B cell (primary cell): Measurements from ENCODE around the gene UCHL3. TPM values are rescaled to one million over a fixed set of nuclear protein-coding genes. Genes with fewer than 3 reads are reported as not detected.
A peak's percentile ranks its signal among the peaks of the same experiment; 100 is the strongest.

ENCODE experiments used
- ATAC-seq: fragments of 200-7000 bp; cut with Tn5 transposase; one replicate; pipeline ENCODE4 v1.10.0; 2021; ENCODE audit warnings: low read depth, mild to moderate bottlenecking, moderate number of reproducible peaks, moderate library complexity
- CTCF ChIA-PET: fragments of 350-600 bp; sonication (Branson Sonifier 250); formaldehyde crosslinking; loops from one replicate; lab custom pipeline; 2021; ENCODE audit warnings: antibody characterized with exemption, inconsistent platforms; lab: Charles Lee
- POLR2A ChIA-PET: fragments of 350-600 bp; sonication (Branson Sonifier 250); formaldehyde crosslinking; loops from one replicate; lab custom pipeline; 2021; ENCODE audit warnings: antibody characterized with exemption; lab: Charles Lee
- DNase-seq: peaks from one replicate; pipeline ENCODE4 v3.0.0; 2013
- H2AFZ ChIP-seq: 2 replicates; pipeline ENCODE4 v1.6.1; 2012; ENCODE audit warnings: mild to moderate bottlenecking, low read depth, low read length; ENCODE audit not compliant: insufficient read depth, poor library complexity, severe bottlenecking
- H3K27ac ChIP-seq, 2 donors: 1 replicate in 1 of 2; 2 replicates in 1 of 2; pipeline ENCODE4 v1.5.1; 2012 to 2013; ENCODE audit warnings: low read length in 2 of 2, mild to moderate bottlenecking in 2 of 2, moderate library complexity in 1 of 2
- H3K27me3 ChIP-seq, 4 experiments: fragments of 200-600 bp in 1 of 4; sonication (generic) in 1 of 4; replicated peaks in 1 of 4; 1 replicate in 2 of 4; 2 replicates in 2 of 4; pipeline versions ENCODE4 v1.6.1 to v1.7.0; 2013 to 2016; ENCODE audit warnings: low read length in 3 of 4, mild to moderate bottlenecking in 2 of 4, mixed read lengths in 1 of 4, moderate library complexity in 1 of 4; ENCODE audit not compliant: insufficient read depth in 4 of 4, control insufficient read depth in 3 of 4; ENCODE audit errors: control extremely low read depth in 1 of 4
- H3K36me3 ChIP-seq, 2 experiments: replicated peaks in 1 of 2; 1 replicate in 1 of 2; 2 replicates in 1 of 2; pipeline versions ENCODE4 v1.6.1 to v1.7.1; 2013; ENCODE audit warnings: low read length in 1 of 2; ENCODE audit not compliant: insufficient read depth in 2 of 2, control insufficient read depth in 1 of 2; ENCODE audit errors: control extremely low read depth in 1 of 2, extremely low read depth in 1 of 2
- H3K4me1 ChIP-seq, 2 donors: fragments of 200-600 bp in 1 of 2; sonication (generic) in 1 of 2; 1 replicate in 1 of 2; 2 replicates in 1 of 2; pipeline versions ENCODE4 v1.5.1 to v1.6.1; 2013 to 2017; ENCODE audit warnings: low read length in 2 of 2; ENCODE audit not compliant: control insufficient read depth in 2 of 2, insufficient read depth in 2 of 2
- H3K4me2 ChIP-seq: replicated peaks from 2 replicates; pipeline ENCODE3; 2012; ENCODE audit warnings: mild to moderate bottlenecking, low read depth, low read length; ENCODE audit not compliant: poor library complexity, severe bottlenecking
- H3K4me3 ChIP-seq, 5 experiments: fragments of 200-600 bp in 1 of 5; sonication (generic) in 1 of 5; 1 replicate in 3 of 5; 2 replicates in 2 of 5; pipeline versions ENCODE4 v1.5.1 to v1.7.0; 2011 to 2016; ENCODE audit warnings: low read length in 4 of 5, mild to moderate bottlenecking in 4 of 5, low read depth in 2 of 5, control low read depth in 1 of 5, moderate library complexity in 1 of 5; ENCODE audit not compliant: insufficient read depth in 1 of 5; ENCODE audit errors: control extremely low read depth in 1 of 5, extremely low read depth in 1 of 5
- H3K79me2 ChIP-seq: fragments of 200-600 bp; sonication (generic); one replicate; pipeline ENCODE4 v1.6.0; 2016; ENCODE audit warnings: low read length; ENCODE audit not compliant: control insufficient read depth, insufficient read depth
- H3K9ac ChIP-seq: fragments of 200-600 bp; sonication (generic); 2 replicates; pipeline ENCODE4 v1.6.1; 2017; ENCODE audit warnings: mild to moderate bottlenecking, low read length, moderate library complexity
- H3K9me3 ChIP-seq, 3 donors: one replicate each; pipeline versions ENCODE4 v1.6.1 to v1.7.1; 2013; ENCODE audit warnings: low read length in 2 of 3; ENCODE audit not compliant: control insufficient read depth in 2 of 3, insufficient read depth in 1 of 3; ENCODE audit errors: control extremely low read depth in 1 of 3
- H4K20me1 ChIP-seq: 2 replicates; pipeline ENCODE4 v1.6.0; 2012; ENCODE audit warnings: mild to moderate bottlenecking, low read length; ENCODE audit not compliant: insufficient read depth, control insufficient read depth, poor library complexity, severe bottlenecking
- H3K27ac Mint-ChIP-seq: one replicate; pipeline ENCODE4 v1.8.0; 2021; ENCODE audit warnings: mixed read lengths
- H3K27me3 Mint-ChIP-seq: one replicate; pipeline ENCODE4 v1.8.0; 2021; ENCODE audit warnings: mixed read lengths
- H3K4me1 Mint-ChIP-seq: one replicate; pipeline ENCODE4 v1.8.0; 2021; ENCODE audit warnings: mixed read lengths
- H3K4me3 Mint-ChIP-seq: one replicate; pipeline ENCODE4 v1.8.0; 2021; ENCODE audit warnings: mixed read lengths
- H3K9me3 Mint-ChIP-seq: one replicate; pipeline ENCODE4 v1.8.0; 2022; ENCODE audit warnings: mixed read lengths; ENCODE audit not compliant: insufficient read depth
- EZH2 ChIP-seq: IDR thresholded peaks from 2 replicates; pipeline ENCODE4 v1.6.1; 2012; ENCODE audit warnings: borderline replicate concordance, low read depth, mild to moderate bottlenecking, moderate library complexity, low read length; ENCODE audit not compliant: insufficient read depth, poor library complexity, severe bottlenecking
- WGBS: methylation state at CpG from one replicate; pipeline ENCODE4 v1.1.5; 2013; ENCODE audit warnings: missing lambda C conversion rate; ENCODE audit not compliant: insufficient coverage; 5-methylcytosine and 5-hydroxymethylcytosine counted together
- intact Hi-C: fragments of 100-400 bp; cut with micrococcal nuclease; formaldehyde crosslinking; loops from one replicate; pipeline ENCODE4 v1.10.0; 2022
- polyA plus RNA-seq: library from polyadenylated mRNA; depleted of rRNA; stranded (reverse); fragments of >200 nt; gene quantifications from 2 replicates; pipeline ENCODE4 v1.2.3, GENCODE V29; 2012
- total RNA-seq, 2 donors: library from RNA; stranded (reverse); fragments of 120-200 nt in 1 of 2; gene quantifications; 1 replicate in 1 of 2; 2 replicates in 1 of 2; pipeline versions ENCODE4 v1.2.3 to v1.2.4, GENCODE V29; 2013 to 2022
- TF ChIP-seq, protein P1 (sequence below): fragments of 200-600 bp; IDR thresholded peaks from one replicate; pipeline ENCODE4 v1.8.0; 2022; ENCODE audit warnings: antibody characterized with exemption, mild to moderate bottlenecking

The UCHL3 gene
- total and polyA plus RNA-seq, 2 donors (not counting 1 experiment from before 2014, with no cell fraction given) = 13.3 to 13.5 TPM

- Mint-ChIP-seq H3K4me1 (peaks cover 11% of the 10 kb centered on the region), H3K9me3 (no peaks in the 10 kb centered on the region), H3K27ac (peak overlapping the region; percentile 41), H3K4me3 (peak overlapping the region; percentile 87), H3K27me3 (peaks cover 9% of the 10 kb centered on the region)
- Histone ChIP-seq H3K9me3 (no peaks in the 10 kb centered on the region), H4K20me1 (no peaks in the 10 kb centered on the region), H3K4me2 (peak overlapping the region; percentile 98), H3K4me1 (peaks cover 5 to 14% of the 10 kb centered on the region in 2 donors), H3K79me2 (no peaks in the 10 kb centered on the region), H3K36me3 (no peaks in the 10 kb centered on the region), H3K27me3 (peaks cover 0 to 5% (median 0%) of the 10 kb centered on the region in 4 experiments), H3K4me3 (peak overlapping the region in 3 of 5 experiments; percentile 68 to 84 (median 80)), H3K27ac (no peak overlapping the region), H3K9ac (peak overlapping the region; percentile 76), H2AFZ (peak overlapping the region; percentile 87)
- ChIA-PET CTCF (interaction anchor here (1.0 kb wide), 1 partner anchor 56 kb away, joined by 4 read pairs; no protein-coding TSS in a partner anchor), POLR2A (no interaction called here)
- ATAC-seq (no peak), DNase-seq (no peak)
- no peak for TF ChIP-seq EZH2
- TF ChIP-seq, protein P1, sequence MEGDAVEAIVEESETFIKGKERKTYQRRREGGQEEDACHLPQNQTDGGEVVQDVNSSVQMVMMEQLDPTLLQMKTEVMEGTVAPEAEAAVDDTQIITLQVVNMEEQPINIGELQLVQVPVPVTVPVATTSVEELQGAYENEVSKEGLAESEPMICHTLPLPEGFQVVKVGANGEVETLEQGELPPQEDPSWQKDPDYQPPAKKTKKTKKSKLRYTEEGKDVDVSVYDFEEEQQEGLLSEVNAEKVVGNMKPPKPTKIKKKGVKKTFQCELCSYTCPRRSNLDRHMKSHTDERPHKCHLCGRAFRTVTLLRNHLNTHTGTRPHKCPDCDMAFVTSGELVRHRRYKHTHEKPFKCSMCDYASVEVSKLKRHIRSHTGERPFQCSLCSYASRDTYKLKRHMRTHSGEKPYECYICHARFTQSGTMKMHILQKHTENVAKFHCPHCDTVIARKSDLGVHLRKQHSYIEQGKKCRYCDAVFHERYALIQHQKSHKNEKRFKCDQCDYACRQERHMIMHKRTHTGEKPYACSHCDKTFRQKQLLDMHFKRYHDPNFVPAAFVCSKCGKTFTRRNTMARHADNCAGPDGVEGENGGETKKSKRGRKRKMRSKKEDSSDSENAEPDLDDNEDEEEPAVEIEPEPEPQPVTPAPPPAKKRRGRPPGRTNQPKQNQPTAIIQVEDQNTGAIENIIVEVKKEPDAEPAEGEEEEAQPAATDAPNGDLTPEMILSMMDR = no peak
- 18% methylated on average over 9 of the region's 17 CpGs for WGBS
- intact Hi-C loops = loop anchor here (2.0 to 5.0 kb wide), 3 partner anchors 90 to 1250 kb away; partner anchors contain the start of genes KCTD12, TBC1D4 and UCHL3
Measured at GRCh38 chr13:75637181-75637750, 87.7 kb downstream of the UCHL3 start.

- H3K27me3 Mint-ChIP-seq = peaks cover 9% of the 10 kb centered on the region
- H3K9me3 Mint-ChIP-seq = no peaks in the 10 kb centered on the region
- no peak overlapping the region for H3K4me3 ChIP-seq
- ChIA-PET CTCF (no interaction called here), POLR2A (no interaction called here)
- H3K4me1 ChIP-seq = peaks cover 5 to 14% of the 10 kb centered on the region in 2 donors
- peaks cover 11% of the 10 kb centered on the region for H3K4me1 Mint-ChIP-seq
- no peak overlapping the region for H3K9ac ChIP-seq
- no peak for DNase-seq
- TF ChIP-seq, protein P1 = no peak
- no peak for TF ChIP-seq EZH2
- ATAC-seq = no peak
- H3K36me3 ChIP-seq = no peaks in the 10 kb centered on the region
- H3K27ac Mint-ChIP-seq = no peak overlapping the region
- no peaks in the 10 kb centered on the region for H4K20me1 ChIP-seq
- H3K4me2 ChIP-seq = no peak overlapping the region
- H3K27me3 ChIP-seq = peaks cover 0 to 5% (median 0%) of the 10 kb centered on the region in 4 experiments
- H3K79me2 ChIP-seq = no peaks in the 10 kb centered on the region
- H3K4me3 Mint-ChIP-seq = no peak overlapping the region
- H3K9me3 ChIP-seq = no peaks in the 10 kb centered on the region
- intact Hi-C loops = loop anchor here (5.0 kb wide), 2 partner anchors 92 to 157 kb away; partner anchors contain the start of genes TBC1D4 and UCHL3
- no CpG with 5 or more reads among the region's 2 CpGs for WGBS
- H3K27ac ChIP-seq = no peak overlapping the region
- H2AFZ ChIP-seq = no peak overlapping the region
Measured at GRCh38 chr13:75639454-75639853, 89.9 kb downstream of the UCHL3 start.
